K562 treated with DMSO at 1 percent for 12 hours (cell line): Measurements from ENCODE around the gene ZNF543. TPM values are rescaled to one million over a fixed set of nuclear protein-coding genes. Genes with fewer than 3 reads are reported as not detected.

Source experiments
- total RNA-seq: library from RNA; unstranded; fragments of 300-600 nt; gene quantifications from 2 replicates; pipeline ENCODE4 v1.2.3, GENCODE V29; 2022; ENCODE audit not compliant: insufficient read depth

The ZNF543 gene
- 0.63 and 2.8 TPM in 2 replicates for total RNA-seq

GRCh38 chr19:57320180-57321084, at the start of gene ZNF543:
TSS of gene ZNF543 (plus strand) at chr19:57320472. CDS start at chr19:57320854, 382 bp downstream.

DNA sequence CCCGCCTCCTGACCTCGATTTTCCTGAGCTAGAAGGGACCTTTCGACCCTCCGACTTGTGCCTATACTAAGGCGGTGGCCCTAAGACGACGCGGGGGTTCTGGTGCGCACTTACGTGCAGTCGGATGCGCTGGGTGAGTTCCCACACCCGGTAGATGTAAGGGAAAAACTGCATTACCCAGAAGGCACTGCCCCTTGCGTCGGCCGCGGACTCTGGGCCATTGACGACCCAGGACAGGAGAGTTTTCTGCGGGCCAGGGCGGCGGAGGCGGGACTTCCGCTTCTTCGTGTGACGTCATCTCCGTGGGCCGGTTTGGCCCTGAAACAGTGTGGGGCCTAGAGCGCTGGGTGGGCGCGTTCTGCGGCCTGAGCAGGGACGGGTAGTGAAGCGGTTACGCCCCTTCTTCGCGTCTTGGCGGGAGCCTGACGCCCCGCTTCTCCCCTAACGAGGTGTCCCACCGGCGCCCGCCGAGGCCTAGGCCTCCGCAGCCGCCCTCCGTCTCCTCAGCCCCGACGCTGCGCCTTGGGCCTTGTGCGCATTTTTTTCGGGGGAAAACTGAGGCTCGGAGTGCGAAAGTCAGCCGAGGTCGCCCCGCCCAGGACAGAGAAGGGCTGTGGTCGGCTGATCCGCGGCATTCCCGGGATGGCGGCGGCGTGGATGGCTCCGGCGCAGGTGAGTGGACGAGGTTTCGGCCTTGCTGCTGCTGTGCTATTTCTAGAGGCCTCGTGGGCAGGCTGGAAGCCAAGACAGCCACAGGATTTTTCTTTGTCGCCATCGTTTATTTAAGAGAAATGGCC, 39.9 kb upstream of the ZNF543 start, which contains the start of gene ZNF460:
ZNF460 (plus strand) TSS at position 321 of the 797 bp plus-strand sequence; CDS start at position 643, 322 bp downstream.

GRCh38 chr19:57350877-57351805, 30.9 kb downstream of the ZNF543 start, which contains the start of gene ZNF304:
TSS of gene ZNF304 (plus strand) at chr19:57351271. CDS start at chr19:57351665, 394 bp downstream.

DNA sequence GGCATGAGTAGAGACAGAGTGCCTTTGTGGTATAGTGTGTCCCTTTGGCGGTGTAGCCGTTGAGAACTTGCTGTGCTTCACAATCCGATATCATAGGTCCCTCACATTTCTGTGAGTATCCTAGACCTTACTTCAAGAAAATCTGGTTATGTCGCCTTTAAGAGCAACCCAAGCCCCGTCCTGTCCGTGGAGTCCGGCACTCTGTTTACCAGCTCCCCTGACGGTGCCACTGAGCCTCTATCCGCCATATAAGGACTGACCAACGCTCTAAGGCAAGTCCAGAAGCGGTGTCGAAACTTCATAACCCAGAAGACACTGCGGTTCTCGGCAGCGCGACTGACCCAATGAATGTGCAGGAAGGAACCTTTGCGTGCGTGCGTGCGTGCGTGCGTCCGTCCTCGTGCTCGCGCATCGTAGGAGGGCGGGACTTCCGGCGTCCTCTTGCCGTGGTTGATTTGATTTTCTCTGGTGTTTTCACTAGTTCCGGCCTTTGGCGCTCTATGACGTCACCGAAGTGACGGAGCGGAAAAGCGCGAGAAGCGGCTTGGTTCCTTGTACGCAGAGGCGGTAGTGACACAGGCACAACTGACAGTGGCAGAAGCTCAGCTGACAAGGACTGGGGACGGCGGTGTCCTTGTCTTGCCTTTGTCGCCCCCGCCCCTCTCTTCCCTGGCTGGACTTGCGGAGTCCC, 42.9 kb downstream of the ZNF543 start, which contains the start of the genes TRAPPC2B and ZNF547:
TRAPPC2B (plus strand) TSS at position 555 of the 691 bp plus-strand sequence. CDS start 1,283 bp downstream, outside the sequence.
ZNF547 (plus strand) TSS at position 555 of the 691 bp plus-strand sequence. CDS start 5,005 bp downstream, outside the sequence.

Other genes with a start within 250 kb of the ZNF543 start
- gene USP29, start 200.5 kb upstream of the ZNF543 start, total RNA-seq: not detected in 2 replicates
- gene ZIM3, start 175.3 kb upstream of the ZNF543 start, total RNA-seq: not detected in 2 replicates
- 0.85 TPM in 1 of 2 replicates, not detected in the other for gene DUXA, start 153.0 kb upstream of the ZNF543 start, total RNA-seq
- gene ZNF264, start 129.0 kb upstream of the ZNF543 start, total RNA-seq: 0.27 and 2.0 TPM in 2 replicates
- gene AURKC, start 89.4 kb upstream of the ZNF543 start, total RNA-seq: 9.3 and 10.7 TPM in 2 replicates
- gene ZNF805, start 79.8 kb upstream of the ZNF543 start, total RNA-seq: 0.45 and 2.5 TPM in 2 replicates
- gene ZNF460, start 40.0 kb upstream of the ZNF543 start, total RNA-seq: 2.0 TPM in 1 of 2 replicates, not detected in the other
- 0.90 and 3.1 TPM in 2 replicates for gene ZNF304, start 30.8 kb downstream of the ZNF543 start, total RNA-seq
- 6.2 and 8.9 TPM in 2 replicates for gene TRAPPC2B, start 43.1 kb downstream of the ZNF543 start, total RNA-seq
- gene ZNF547, start 43.1 kb downstream of the ZNF543 start, total RNA-seq: 1.3 and 3.0 TPM in 2 replicates
- gene ZNF548, start 69.4 kb downstream of the ZNF543 start, total RNA-seq: 0.81 and 5.3 TPM in 2 replicates
- 4.8 and 9.6 TPM in 2 replicates for gene ZNF17, start 90.7 kb downstream of the ZNF543 start, total RNA-seq
- gene ZNF749, start 114.9 kb downstream of the ZNF543 start, total RNA-seq: 9.4 and 15.0 TPM in 2 replicates
- gene VN1R1, start 136.7 kb downstream of the ZNF543 start, total RNA-seq: not detected in 2 replicates
- gene ZNF772, start 157.1 kb downstream of the ZNF543 start, total RNA-seq: 0.44 and 2.1 TPM in 2 replicates
- 1.3 TPM in 2 replicates for gene ZNF419, start 167.3 kb downstream of the ZNF543 start, total RNA-seq
- gene ZNF773, start 179.5 kb downstream of the ZNF543 start, total RNA-seq: 1.3 TPM in 1 of 2 replicates, not detected in the other
- 0.16 TPM in 1 of 2 replicates, not detected in the other for gene ZNF549, start 206.9 kb downstream of the ZNF543 start, total RNA-seq
- 2.5 and 3.1 TPM in 2 replicates for gene ZNF550, start 239.4 kb downstream of the ZNF543 start, total RNA-seq